Spinal cord (tissue), 10 donors: ENCODE measurements around the gene OR1F1. TPM values are rescaled to one million over a fixed set of nuclear protein-coding genes. Genes with fewer than 3 reads are reported as not detected.

Experiments
- DNase-seq, 6 donors: peaks; one replicate each; pipeline versions ENCODE4 v3.0.0 to v3.0.0-alpha.2; 2013 to 2015; ENCODE audit warnings: low spot score in 6 of 6, low read depth in 4 of 6
- H3K27ac ChIP-seq: one replicate; pipeline ENCODE4 v1.5.1; 2013; ENCODE audit warnings: low read depth, low read length, control low read depth
- H3K27me3 ChIP-seq: one replicate; pipeline ENCODE4 v1.6.1; 2013; ENCODE audit warnings: low read length; ENCODE audit not compliant: control insufficient read depth, insufficient read depth
- H3K36me3 ChIP-seq: one replicate; pipeline ENCODE4 v1.6.1; 2013; ENCODE audit warnings: low read length; ENCODE audit not compliant: control insufficient read depth, insufficient read depth
- H3K4me1 ChIP-seq: one replicate; pipeline ENCODE4 v1.6.1; 2013; ENCODE audit warnings: low read length; ENCODE audit not compliant: control insufficient read depth, insufficient read depth
- H3K4me3 ChIP-seq: one replicate; pipeline ENCODE4 v1.5.1; 2013; ENCODE audit warnings: low read depth, low read length, control low read depth
- H3K9me3 ChIP-seq: one replicate; pipeline ENCODE4 v1.6.1; 2013; ENCODE audit warnings: low read length; ENCODE audit not compliant: control insufficient read depth, insufficient read depth
- WGBS: methylation state at CpG from one replicate; pipeline ENCODE4 v1.1.5; 2013; ENCODE audit warnings: missing lambda C conversion rate; ENCODE audit not compliant: insufficient coverage; 5-methylcytosine and 5-hydroxymethylcytosine counted together
- polyA plus RNA-seq, 2 donors: library from polyadenylated mRNA; unstranded; fragments of 120-200 nt; gene quantifications; one replicate each; pipeline ENCODE4 v1.2.1, GENCODE V29; 2013; ENCODE audit not compliant: insufficient read length in 2 of 2
- total RNA-seq, 2 donors: library from RNA; depleted of rRNA in 1 of 2; stranded (reverse); fragments of 120-200 nt in 1 of 2; fragments of >200 nt in 1 of 2; gene quantifications; one replicate each; pipeline versions ENCODE4 v1.2.3 to v1.2.4, GENCODE V29; 2013 to 2014
- donor health status: healthy.

The OR1F1 gene
- total and polyA plus RNA-seq, 4 donors = 0.20 to 2.4 (median 1.8) TPM; not detected in 1

GRCh38 chr16:3243882-3244281 lies 55.9 kb downstream of the OR1F1 start:
- no peak for DNase-seq
- no peaks in the 10 kb centered on the region for H3K36me3 ChIP-seq
- peaks cover 11% of the 10 kb centered on the region for H3K27me3 ChIP-seq
- no peak overlapping the region for H3K27ac ChIP-seq
- WGBS = 93% methylated on average over 3 of the region's 6 CpGs
- no peaks in the 10 kb centered on the region for H3K4me1 ChIP-seq
- H3K4me3 ChIP-seq = no peak overlapping the region
- peaks cover 1% of the 10 kb centered on the region for H3K9me3 ChIP-seq

- Histone ChIP-seq H3K27ac (no peak overlapping the region), H3K36me3 (no peaks in the 10 kb centered on the region), H3K4me1 (no peaks in the 10 kb centered on the region), H3K4me3 (no peak overlapping the region), H3K27me3 (peaks cover 11% of the 10 kb centered on the region), H3K9me3 (peaks cover 1% of the 10 kb centered on the region)
- DNase-seq = no peak
- 83% methylated on average over 6 of the region's 7 CpGs for WGBS
Measured at GRCh38 chr16:3246002-3246401, 58.0 kb downstream of the OR1F1 start.

GRCh38 chr16:3246876-3247275 lies 58.9 kb downstream of the OR1F1 start:
- WGBS = 77% methylated on average over 10 of the region's 10 CpGs

GRCh38 chr16:3248596-3248995 lies 60.6 kb downstream of the OR1F1 start:
- WGBS = 71% methylated on average over 3 of the region's 5 CpGs
- Histone ChIP-seq H3K27me3 (peaks cover 10% of the 10 kb centered on the region), H3K27ac (no peak overlapping the region), H3K4me1 (no peaks in the 10 kb centered on the region), H3K9me3 (peaks cover 1% of the 10 kb centered on the region), H3K4me3 (no peak overlapping the region), H3K36me3 (no peaks in the 10 kb centered on the region)
- no peak for DNase-seq

More at GRCh38 chr16:3246876-3247275, 58.9 kb downstream of the OR1F1 start:
- no peak for DNase-seq
- Histone ChIP-seq H3K36me3 (no peaks in the 10 kb centered on the region), H3K9me3 (peaks cover 1% of the 10 kb centered on the region), H3K27me3 (peaks cover 8% of the 10 kb centered on the region), H3K4me1 (no peaks in the 10 kb centered on the region), H3K27ac (no peak overlapping the region), H3K4me3 (no peak overlapping the region)

GRCh38 chr16:3249020-3249419 lies 61.0 kb downstream of the OR1F1 start:
- H3K27me3 ChIP-seq = peaks cover 9% of the 10 kb centered on the region

GRCh38 chr16:3249451-3249850 lies 61.4 kb downstream of the OR1F1 start:
- Histone ChIP-seq H3K27ac (no peak overlapping the region), H3K27me3 (peaks cover 5% of the 10 kb centered on the region), H3K9me3 (peaks cover 1% of the 10 kb centered on the region), H3K4me3 (no peak overlapping the region), H3K36me3 (no peaks in the 10 kb centered on the region), H3K4me1 (no peaks in the 10 kb centered on the region)
- WGBS = 85% methylated on average over 14 of the region's 14 CpGs
- no peak for DNase-seq

More at GRCh38 chr16:3249020-3249419, 61.0 kb downstream of the OR1F1 start:
- WGBS = 80% methylated on average over 1 of the region's 1 CpG
- peaks cover 1% of the 10 kb centered on the region for H3K9me3 ChIP-seq
- H3K27ac ChIP-seq = no peak overlapping the region
- DNase-seq = no peak
- H3K4me3 ChIP-seq = no peak overlapping the region
- no peaks in the 10 kb centered on the region for H3K36me3 ChIP-seq
- no peaks in the 10 kb centered on the region for H3K4me1 ChIP-seq

GRCh38 chr16:3252967-3253366 lies 65.0 kb downstream of the OR1F1 start:
- Histone ChIP-seq H3K9me3 (no peaks in the 10 kb centered on the region), H3K4me1 (no peaks in the 10 kb centered on the region), H3K27ac (no peak overlapping the region), H3K4me3 (no peak overlapping the region), H3K27me3 (peaks cover 9% of the 10 kb centered on the region), H3K36me3 (no peaks in the 10 kb centered on the region)
- DNase-seq = no peak
- 73% methylated on average over 4 of the region's 4 CpGs for WGBS

- H3K36me3 ChIP-seq = no peaks in the 10 kb centered on the region
- H3K27ac ChIP-seq = no peak overlapping the region
- WGBS = 43% methylated on average over 35 of the region's 35 CpGs
- H3K4me1 ChIP-seq = no peaks in the 10 kb centered on the region
- H3K9me3 ChIP-seq = no peaks in the 10 kb centered on the region
- no peak for DNase-seq
- H3K27me3 ChIP-seq = peaks cover 8% of the 10 kb centered on the region
- no peak overlapping the region for H3K4me3 ChIP-seq
Measured at GRCh38 chr16:3254309-3254708, 66.3 kb downstream of the OR1F1 start.

Other genes with a start within 250 kb of the OR1F1 start
- gene KREMEN2, start 223.9 kb upstream of the OR1F1 start, total RNA-seq = under 1 TPM; 0.17 to 0.20 TPM
- 1 to 10 TPM; 1.4 to 1.6 TPM for gene KREMEN2, start 223.9 kb upstream of the OR1F1 start, polyA plus RNA-seq
- gene PAQR4, start 218.9 kb upstream of the OR1F1 start, total RNA-seq = 10 to 100 TPM; 22.6 to 26.4 TPM
- 10 to 100 TPM; 74.0 to 82.4 TPM for gene PAQR4, start 218.9 kb upstream of the OR1F1 start, polyA plus RNA-seq
- 1 to 10 TPM; 3.1 to 7.2 TPM for gene PKMYT1, start 207.8 kb upstream of the OR1F1 start, total RNA-seq
- 10 to 100 TPM; 20.0 to 32.6 TPM for gene PKMYT1, start 207.8 kb upstream of the OR1F1 start, polyA plus RNA-seq
- under 1 TPM; 0.06 to 0.20 TPM for gene CLDN9, start 175.3 kb upstream of the OR1F1 start, total RNA-seq
- under 1 TPM; 0.36 to 0.38 TPM for gene CLDN9, start 175.3 kb upstream of the OR1F1 start, polyA plus RNA-seq
- gene CLDN6, start 170.0 kb upstream of the OR1F1 start, total RNA-seq = under 1 TPM in 1 of 2 donors, not detected in 1; 0.28 TPM
- gene CLDN6, start 170.0 kb upstream of the OR1F1 start, polyA plus RNA-seq = 1 to 10 TPM in 1 of 2 donors, under 1 TPM in 1; 0.43 to 1.0 TPM
- gene TNFRSF12A, start 167.8 kb upstream of the OR1F1 start, total RNA-seq = 1 to 10 TPM; 5.8 to 9.9 TPM
- 1 to 10 TPM; 4.5 to 6.7 TPM for gene TNFRSF12A, start 167.8 kb upstream of the OR1F1 start, polyA plus RNA-seq
- 10 to 100 TPM; 20.4 to 66.2 TPM for gene HCFC1R1, start 164.3 kb upstream of the OR1F1 start, total RNA-seq
- 100 to 1,000 TPM; 155 to 161 TPM for gene HCFC1R1, start 164.3 kb upstream of the OR1F1 start, polyA plus RNA-seq
- gene THOC6, start 164.2 kb upstream of the OR1F1 start, total RNA-seq = 10 to 100 TPM in 1 of 2 donors, 1 to 10 TPM in 1; 7.2 to 12.5 TPM
- gene THOC6, start 164.2 kb upstream of the OR1F1 start, polyA plus RNA-seq = 10 to 100 TPM; 16.8 to 18.7 TPM
- gene BICDL2, start 151.3 kb upstream of the OR1F1 start, total RNA-seq = under 1 TPM; 0.06 to 0.10 TPM
- under 1 TPM; 0.38 to 0.39 TPM for gene BICDL2, start 151.3 kb upstream of the OR1F1 start, polyA plus RNA-seq
- gene MMP25, start 141.6 kb upstream of the OR1F1 start, total RNA-seq = 1 to 10 TPM; 1.2 to 1.4 TPM
- gene MMP25, start 141.6 kb upstream of the OR1F1 start, polyA plus RNA-seq = 10 to 100 TPM in 1 of 2 donors, 1 to 10 TPM in 1; 7.2 to 10.5 TPM
- 10 to 100 TPM in 1 of 2 donors, 1 to 10 TPM in 1; 9.0 to 11.6 TPM for gene IL32, start 122.6 kb upstream of the OR1F1 start, total RNA-seq
- 10 to 100 TPM; 13.4 to 20.2 TPM for gene IL32, start 122.6 kb upstream of the OR1F1 start, polyA plus RNA-seq
- not detected for gene ZSCAN10, start 88.9 kb upstream of the OR1F1 start, total RNA-seq
- not detected for gene ZSCAN10, start 88.9 kb upstream of the OR1F1 start, polyA plus RNA-seq
- 10 to 100 TPM in 1 of 2 donors, 1 to 10 TPM in 1; 9.2 to 19.3 TPM for gene ZNF205, start 75.6 kb upstream of the OR1F1 start, total RNA-seq
- gene ZNF205, start 75.6 kb upstream of the OR1F1 start, polyA plus RNA-seq = 10 to 100 TPM; 24.3 to 26.4 TPM
- 1 to 10 TPM; 4.2 to 5.7 TPM for gene ZNF213, start 53.2 kb upstream of the OR1F1 start, total RNA-seq
- 10 to 100 TPM; 28.9 to 30.2 TPM for gene ZNF213, start 53.2 kb upstream of the OR1F1 start, polyA plus RNA-seq
- gene ZNF200, start 47.0 kb downstream of the OR1F1 start, total RNA-seq = 10 to 100 TPM in 1 of 2 donors, 1 to 10 TPM in 1; 9.8 to 14.9 TPM
- gene ZNF200, start 47.0 kb downstream of the OR1F1 start, polyA plus RNA-seq = 10 to 100 TPM in 1 of 2 donors, 1 to 10 TPM in 1; 9.8 to 11.1 TPM
- gene MEFV, start 68.4 kb downstream of the OR1F1 start, total RNA-seq = 1 to 10 TPM in 1 of 2 donors, under 1 TPM in 1; 0.33 to 1.8 TPM
- under 1 TPM; 0.29 to 0.36 TPM for gene MEFV, start 68.4 kb downstream of the OR1F1 start, polyA plus RNA-seq
- gene ZNF263, start 95.3 kb downstream of the OR1F1 start, total RNA-seq = 10 to 100 TPM; 34.5 to 44.8 TPM
- gene ZNF263, start 95.3 kb downstream of the OR1F1 start, polyA plus RNA-seq = 10 to 100 TPM; 30.0 to 30.2 TPM
- 10 to 100 TPM; 20.3 to 23.8 TPM for gene TIGD7, start 117.2 kb downstream of the OR1F1 start, total RNA-seq
- 10 to 100 TPM; 12.0 to 14.0 TPM for gene TIGD7, start 117.2 kb downstream of the OR1F1 start, polyA plus RNA-seq
- 10 to 100 TPM; 39.8 to 54.8 TPM for gene ZNF75A, start 117.3 kb downstream of the OR1F1 start, total RNA-seq
- 10 to 100 TPM; 40.5 to 53.6 TPM for gene ZNF75A, start 117.3 kb downstream of the OR1F1 start, polyA plus RNA-seq
- gene OR2C1, start 167.7 kb downstream of the OR1F1 start, total RNA-seq = 1 to 10 TPM in 1 of 2 donors, under 1 TPM in 1; 0.55 to 1.3 TPM
- gene OR2C1, start 167.7 kb downstream of the OR1F1 start, polyA plus RNA-seq = under 1 TPM; 0.48 to 0.86 TPM
- 10 to 100 TPM in 1 of 2 donors, 1 to 10 TPM in 1; 9.7 to 16.1 TPM for gene ZSCAN32, start 212.8 kb downstream of the OR1F1 start, total RNA-seq
- 10 to 100 TPM; 17.7 to 18.2 TPM for gene ZSCAN32, start 212.8 kb downstream of the OR1F1 start, polyA plus RNA-seq
- gene ZNF174, start 213.0 kb downstream of the OR1F1 start, total RNA-seq = 10 to 100 TPM in 1 of 2 donors, 1 to 10 TPM in 1; 8.6 to 15.8 TPM
- 10 to 100 TPM; 13.3 to 15.2 TPM for gene ZNF174, start 213.0 kb downstream of the OR1F1 start, polyA plus RNA-seq